HCT116 (cell line): ENCODE measurements around the gene TSPOAP1.

Experiments used
- ELF1 ChIP-seq: IDR thresholded peaks from 2 replicates; pipeline ENCODE4 v1.6.1; 2012; ENCODE audit warnings: low read depth, borderline replicate concordance
- EZH2 ChIP-seq: fragments of 200-600 bp; sonication (generic); IDR thresholded peaks from 2 replicates; pipeline ENCODE4 v1.6.1; 2017; ENCODE audit warnings: antibody characterized with exemption, mixed run types
- FOSL1 ChIP-seq: IDR thresholded peaks from 2 replicates; pipeline ENCODE4 v1.6.1; 2012; ENCODE audit warnings: low read depth
- POLR2AphosphoS5 ChIP-seq: IDR thresholded peaks from 2 replicates; pipeline ENCODE4 v1.6.1; 2011; ENCODE audit warnings: mild to moderate bottlenecking, low read depth, low read length, moderate library complexity
- YY1 ChIP-seq: IDR thresholded peaks from 2 replicates; pipeline ENCODE4 v1.6.1; 2011; ENCODE audit warnings: low read length, low read depth, moderate library complexity, mild to moderate bottlenecking; ENCODE audit not compliant: insufficient replicate concordance; ENCODE audit errors: extremely low read depth
- TF ChIP-seq, protein P1 (sequence below), 3 experiments: fragments of 200-600 bp in 1 of 3; sonication (generic) in 1 of 3; IDR thresholded peaks in 2 of 3; conservative IDR thresholded peaks in 1 of 3; 2 replicates each; pipeline ENCODE4 v1.5.1; 2012 to 2017; ENCODE audit warnings: low read depth in 2 of 3, low read length in 2 of 3, antibody characterized with exemption in 1 of 3, borderline replicate concordance in 1 of 3, control low read depth in 1 of 3, mild to moderate bottlenecking in 1 of 3, mixed read lengths in 1 of 3, mixed run types in 1 of 3, moderate library complexity in 1 of 3; ENCODE audit not compliant: insufficient read depth in 1 of 3

DNA sequence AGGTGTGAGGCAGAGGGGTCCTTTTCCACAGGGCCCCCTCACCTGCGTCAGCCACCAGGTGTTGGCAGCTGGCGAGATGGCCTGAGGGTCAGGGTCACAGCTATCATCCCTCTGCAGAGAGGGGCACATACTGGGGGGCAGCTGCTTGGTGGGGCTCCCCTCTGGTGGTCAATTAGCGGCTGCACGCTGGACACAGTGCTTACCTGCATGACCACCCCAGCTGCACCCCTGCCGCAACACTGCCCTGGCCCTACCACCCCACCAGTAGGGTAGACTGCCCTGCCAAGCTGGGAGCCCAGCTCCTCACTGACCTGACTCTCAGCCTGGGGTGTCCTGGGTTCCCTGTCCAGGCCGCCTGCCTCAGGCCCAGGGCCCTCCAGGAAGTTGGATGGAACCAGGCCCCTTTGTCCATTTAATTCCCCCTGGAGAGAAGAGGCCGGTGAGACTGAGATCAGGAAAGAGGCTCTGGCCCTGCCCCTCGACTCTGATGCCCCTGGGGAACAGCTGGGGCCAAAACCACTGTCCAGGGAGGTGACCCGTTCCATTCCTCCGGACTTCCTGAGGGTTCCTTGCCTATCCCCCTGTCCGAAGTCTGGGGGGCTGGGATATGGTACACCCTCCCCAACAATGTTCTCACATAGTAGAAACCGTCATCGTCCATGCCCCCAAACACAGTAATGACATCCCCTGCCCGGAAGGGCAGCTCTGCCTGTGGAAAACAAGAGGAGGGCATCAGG, 23.7 kb downstream of the TSPOAP1 start:
- TF ChIP-seq, protein P1, sequence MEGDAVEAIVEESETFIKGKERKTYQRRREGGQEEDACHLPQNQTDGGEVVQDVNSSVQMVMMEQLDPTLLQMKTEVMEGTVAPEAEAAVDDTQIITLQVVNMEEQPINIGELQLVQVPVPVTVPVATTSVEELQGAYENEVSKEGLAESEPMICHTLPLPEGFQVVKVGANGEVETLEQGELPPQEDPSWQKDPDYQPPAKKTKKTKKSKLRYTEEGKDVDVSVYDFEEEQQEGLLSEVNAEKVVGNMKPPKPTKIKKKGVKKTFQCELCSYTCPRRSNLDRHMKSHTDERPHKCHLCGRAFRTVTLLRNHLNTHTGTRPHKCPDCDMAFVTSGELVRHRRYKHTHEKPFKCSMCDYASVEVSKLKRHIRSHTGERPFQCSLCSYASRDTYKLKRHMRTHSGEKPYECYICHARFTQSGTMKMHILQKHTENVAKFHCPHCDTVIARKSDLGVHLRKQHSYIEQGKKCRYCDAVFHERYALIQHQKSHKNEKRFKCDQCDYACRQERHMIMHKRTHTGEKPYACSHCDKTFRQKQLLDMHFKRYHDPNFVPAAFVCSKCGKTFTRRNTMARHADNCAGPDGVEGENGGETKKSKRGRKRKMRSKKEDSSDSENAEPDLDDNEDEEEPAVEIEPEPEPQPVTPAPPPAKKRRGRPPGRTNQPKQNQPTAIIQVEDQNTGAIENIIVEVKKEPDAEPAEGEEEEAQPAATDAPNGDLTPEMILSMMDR (IDR thresholded peaks at IDR 0.05 in 2 of 3, conservative IDR thresholded peaks at IDR 0.05 in 1 of 3; ENCODE audit: borderline replicate concordance in 1 of 3, insufficient read depth in 1 of 3, low read depth in 2 of 3, low read length in 2 of 3): no peak
- TF ChIP-seq FOSL1: no peak
- TF ChIP-seq POLR2AphosphoS5: no peak
- no peak for TF ChIP-seq ELF1
- no peak for TF ChIP-seq EZH2
- TF ChIP-seq YY1: no peak
